KMS-11 (cell line): ENCODE data around the gene ULK1.

ENCODE experiments used
- H2AFZ ChIP-seq: fragments of 200-600 bp; sonication (generic); 2 replicates; pipeline ENCODE4 v1.6.1; 2016; ENCODE audit warnings: antibody characterized with exemption, mixed run types, low read depth
- H3K27ac ChIP-seq: fragments of 200-600 bp; sonication (generic); 2 replicates; pipeline ENCODE4 v1.6.1; 2016; ENCODE audit warnings: mild to moderate bottlenecking, mixed run types
- H3K27me3 ChIP-seq: fragments of 200-600 bp; sonication (generic); 2 replicates; pipeline ENCODE4 v1.6.1; 2017; ENCODE audit warnings: mild to moderate bottlenecking, low read depth, mixed run types, moderate library complexity; ENCODE audit not compliant: insufficient read depth
- H3K36me3 ChIP-seq: fragments of 200-600 bp; sonication (generic); 2 replicates; pipeline ENCODE4 v1.6.1; 2017; ENCODE audit warnings: mild to moderate bottlenecking, mixed run types; ENCODE audit not compliant: insufficient read depth
- H3K4me1 ChIP-seq: fragments of 200-600 bp; sonication (generic); 2 replicates; pipeline ENCODE4 v1.6.1; 2016; ENCODE audit warnings: mild to moderate bottlenecking, low read depth, mixed run types; ENCODE audit not compliant: poor library complexity, severe bottlenecking
- H3K4me2 ChIP-seq: fragments of 200-600 bp; sonication (generic); 2 replicates; pipeline ENCODE4 v1.7.0; 2016; ENCODE audit warnings: mild to moderate bottlenecking, mixed run types
- H3K4me3 ChIP-seq: fragments of 200-600 bp; sonication (generic); IDR thresholded peaks from 2 replicates; pipeline ENCODE4 v1.6.1; 2017; ENCODE audit warnings: low read depth, low read length, mixed read lengths; ENCODE audit not compliant: insufficient read depth
- H3K79me2 ChIP-seq: fragments of 200-600 bp; sonication (generic); 2 replicates; pipeline ENCODE4 v1.6.1; 2016; ENCODE audit warnings: low read depth, mixed run types; ENCODE audit not compliant: insufficient read depth
- H3K9ac ChIP-seq: fragments of 200-600 bp; sonication (generic); 2 replicates; pipeline ENCODE4 v1.6.1; 2016; ENCODE audit warnings: mild to moderate bottlenecking, mixed run types
- H4K20me1 ChIP-seq: fragments of 200-600 bp; sonication (generic); 2 replicates; pipeline ENCODE4 v1.6.1; 2016; ENCODE audit warnings: mild to moderate bottlenecking, mixed run types; ENCODE audit not compliant: insufficient read depth
- TF ChIP-seq, protein P1 (sequence below): fragments of 200-600 bp; sonication (generic); conservative IDR thresholded peaks from 2 replicates; pipeline ENCODE4 v1.6.1; 2017; ENCODE audit warnings: low read depth, mild to moderate bottlenecking, antibody characterized with exemption, low read length, moderate library complexity, mixed read lengths

The ULK1 gene

DNA sequence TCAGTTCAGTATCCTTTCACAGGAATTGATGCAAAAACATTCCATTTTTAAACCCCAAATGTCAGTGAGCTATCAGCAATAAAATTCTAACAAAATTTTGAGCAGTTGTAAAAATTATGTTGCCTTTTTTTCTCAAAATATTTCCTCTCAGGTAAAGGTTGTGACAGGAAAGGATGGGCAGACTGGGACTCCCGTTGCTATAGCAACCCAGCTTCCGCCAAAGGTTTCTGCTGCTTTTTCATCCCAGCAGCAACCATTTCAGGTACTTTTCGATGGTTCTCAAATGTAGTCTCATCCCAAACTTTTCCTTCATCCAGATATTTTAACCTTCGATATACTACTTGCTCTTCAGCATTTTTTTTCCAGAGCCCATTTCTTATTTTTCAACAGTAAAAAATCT lies 69.0 kb downstream of the ULK1 start:
- H3K4me3 ChIP-seq = no peak overlapping the region
- H4K20me1 ChIP-seq = no peaks in the 10 kb centered on the region
- no peak overlapping the region for H2AFZ ChIP-seq
- no peaks in the 10 kb centered on the region for H3K27me3 ChIP-seq
- H3K9ac ChIP-seq = no peak overlapping the region
- H3K4me1 ChIP-seq = no peaks in the 10 kb centered on the region
- H3K79me2 ChIP-seq = peaks cover 46% of the 10 kb centered on the region
- TF ChIP-seq, protein P1, sequence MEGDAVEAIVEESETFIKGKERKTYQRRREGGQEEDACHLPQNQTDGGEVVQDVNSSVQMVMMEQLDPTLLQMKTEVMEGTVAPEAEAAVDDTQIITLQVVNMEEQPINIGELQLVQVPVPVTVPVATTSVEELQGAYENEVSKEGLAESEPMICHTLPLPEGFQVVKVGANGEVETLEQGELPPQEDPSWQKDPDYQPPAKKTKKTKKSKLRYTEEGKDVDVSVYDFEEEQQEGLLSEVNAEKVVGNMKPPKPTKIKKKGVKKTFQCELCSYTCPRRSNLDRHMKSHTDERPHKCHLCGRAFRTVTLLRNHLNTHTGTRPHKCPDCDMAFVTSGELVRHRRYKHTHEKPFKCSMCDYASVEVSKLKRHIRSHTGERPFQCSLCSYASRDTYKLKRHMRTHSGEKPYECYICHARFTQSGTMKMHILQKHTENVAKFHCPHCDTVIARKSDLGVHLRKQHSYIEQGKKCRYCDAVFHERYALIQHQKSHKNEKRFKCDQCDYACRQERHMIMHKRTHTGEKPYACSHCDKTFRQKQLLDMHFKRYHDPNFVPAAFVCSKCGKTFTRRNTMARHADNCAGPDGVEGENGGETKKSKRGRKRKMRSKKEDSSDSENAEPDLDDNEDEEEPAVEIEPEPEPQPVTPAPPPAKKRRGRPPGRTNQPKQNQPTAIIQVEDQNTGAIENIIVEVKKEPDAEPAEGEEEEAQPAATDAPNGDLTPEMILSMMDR = no peak
- no peak overlapping the region for H3K27ac ChIP-seq
- H3K4me2 ChIP-seq = no peak overlapping the region
- H3K36me3 ChIP-seq = no peaks in the 10 kb centered on the region

GRCh38 chr12:131965073-131965472 lies 70.7 kb downstream of the ULK1 start:
- Histone ChIP-seq H3K79me2 (peaks cover 45% of the 10 kb centered on the region), H3K4me2 (no peak overlapping the region), H3K9ac (no peak overlapping the region), H3K4me3 (no peak overlapping the region), H3K36me3 (no peaks in the 10 kb centered on the region), H3K27me3 (no peaks in the 10 kb centered on the region), H2AFZ (no peak overlapping the region), H3K27ac (no peak overlapping the region), H4K20me1 (no peaks in the 10 kb centered on the region), H3K4me1 (no peaks in the 10 kb centered on the region)
- TF ChIP-seq, protein P1 = no peak

DNA sequence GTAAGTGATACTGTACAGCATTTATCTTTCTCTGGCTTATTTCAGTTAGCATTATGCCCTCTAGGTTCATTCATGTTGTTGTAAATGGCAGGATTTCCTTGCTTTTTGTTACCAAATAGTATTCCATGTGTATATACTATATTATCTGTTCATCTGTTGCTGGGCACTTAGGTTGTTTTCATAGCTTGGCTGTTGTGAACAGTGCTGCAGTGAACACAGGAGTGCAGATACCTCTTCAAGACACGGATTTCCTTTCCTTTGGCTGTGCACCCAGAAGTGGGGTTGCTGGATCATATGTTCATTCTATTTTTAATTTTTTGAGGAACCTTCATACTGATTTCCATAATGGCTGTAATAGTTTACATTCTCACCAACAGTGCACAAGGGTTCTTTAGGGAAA lies 76.8 kb downstream of the ULK1 start:
- Histone ChIP-seq H3K79me2 (peaks cover 25% of the 10 kb centered on the region; the same call in 1 of the 2 replicates), H3K4me2 (no peak overlapping the region), H3K27me3 (no peaks in the 10 kb centered on the region), H3K36me3 (no peaks in the 10 kb centered on the region), H3K4me1 (no peaks in the 10 kb centered on the region), H4K20me1 (no peaks in the 10 kb centered on the region), H3K27ac (no peak overlapping the region), H3K4me3 (no peak overlapping the region), H3K9ac (no peak overlapping the region), H2AFZ (no peak overlapping the region)
- TF ChIP-seq, protein P1 = no peak
